Measurements from ENCODE around the gene RBBP8NL.

- TF ChIP-seq CTCF (conservative IDR thresholded peaks at IDR 0.05 in 1 of 2, IDR thresholded peaks at IDR 0.05 in 1 of 2; ENCODE audit: extremely low read depth in 1 of 2, insufficient read depth in 1 of 2, low read depth in 1 of 2, low read length in 2 of 2) = no peak
- TF ChIP-seq EZH2 (IDR thresholded peaks at IDR 0.05; ENCODE audit: borderline replicate concordance, low read length) = no peak
These were observed 28.6 kb upstream of the RBBP8NL start for GRCh38 chr20:62455929-62456328.

All from mammary epithelial cell (primary cell).